ENCODE measurements around the gene ANTXR1.
"Not testable (repeated sequence)": the region's sequence is repeated elsewhere in the genome, so short reads cannot be mapped to it uniquely, and the experiment has no call there.

Gene ANTXR1

GRCh38 chr2:69210385-69210784 lies 197.4 kb downstream of the ANTXR1 start:
- DNase-seq (ENCODE audit: low read depth): no peak

- DNase-seq (ENCODE audit: low read depth): no peak
Observed at GRCh38 chr2:69211048-69211447, 198.1 kb downstream of the ANTXR1 start.

GRCh38 chr2:69211686-69212085 lies 198.7 kb downstream of the ANTXR1 start:
- no peak for DNase-seq (ENCODE audit: low read depth)

- DNase-seq (ENCODE audit: low read depth): no peak
Observed at GRCh38 chr2:69212238-69213028, 199.5 kb downstream of the ANTXR1 start.

GRCh38 chr2:69213201-69213600 lies 200.2 kb downstream of the ANTXR1 start:
- DNase-seq (ENCODE audit: low read depth): no peak

GRCh38 chr2:69213782-69214181 lies 200.8 kb downstream of the ANTXR1 start:
- no peak for DNase-seq (ENCODE audit: low read depth)

GRCh38 chr2:69214898-69215297 lies 201.9 kb downstream of the ANTXR1 start:
- no peak for DNase-seq (ENCODE audit: low read depth)

GRCh38 chr2:69216535-69217332 lies 203.8 kb downstream of the ANTXR1 start:
- no peak for DNase-seq (ENCODE audit: low read depth)

- DNase-seq (ENCODE audit: low read depth): no peak
Observed at GRCh38 chr2:69217333-69218080, 204.5 kb downstream of the ANTXR1 start.

- no peak for DNase-seq (ENCODE audit: low read depth)
Observed at GRCh38 chr2:69221512-69221911, 208.5 kb downstream of the ANTXR1 start.

GRCh38 chr2:69221960-69222751 lies 209.2 kb downstream of the ANTXR1 start:
- DNase-seq (ENCODE audit: low read depth): no peak

GRCh38 chr2:69222953-69223658 lies 210.1 kb downstream of the ANTXR1 start:
- no peak for DNase-seq (ENCODE audit: low read depth)

- no peak for DNase-seq (ENCODE audit: low read depth)
Observed at GRCh38 chr2:69223759-69224511, 211.0 kb downstream of the ANTXR1 start.

GRCh38 chr2:69224512-69224837 lies 211.5 kb downstream of the ANTXR1 start:
- DNase-seq (ENCODE audit: low read depth): no peak

- DNase-seq (ENCODE audit: low read depth): no peak
Observed at GRCh38 chr2:69225933-69226332, 213.0 kb downstream of the ANTXR1 start.

GRCh38 chr2:69226903-69227302 lies 213.9 kb downstream of the ANTXR1 start:
- no peak for DNase-seq (ENCODE audit: low read depth)

GRCh38 chr2:69227716-69228115 lies 214.7 kb downstream of the ANTXR1 start:
- DNase-seq (ENCODE audit: low read depth): no peak

- DNase-seq (ENCODE audit: low read depth): not testable (repeated sequence)
Observed at GRCh38 chr2:69230946-69231345, 218.0 kb downstream of the ANTXR1 start.

GRCh38 chr2:69231612-69232277 lies 218.8 kb downstream of the ANTXR1 start:
- no peak for DNase-seq (ENCODE audit: low read depth)

GRCh38 chr2:69235835-69236234 lies 222.9 kb downstream of the ANTXR1 start:
- DNase-seq (ENCODE audit: low read depth): not testable (repeated sequence)
